Endothelial cell of umbilical vein (primary cell): ENCODE data around the gene HRNR. TPM values are rescaled to one million over a fixed set of nuclear protein-coding genes. Genes with fewer than 3 reads are reported as not detected.
A peak's percentile ranks its signal among the peaks of the same experiment; 100 is the strongest.

Source experiments
- BruUV-seq: library from RNA; stranded (reverse); fragments of 400-500 nt; replicated peaks from 2 replicates; lab custom pipeline; 2021; lab: Mats Ljungman, UMichigan
- CTCF ChIA-PET: fragments of 300-600, 350-600 bp; sonication (Branson Sonifier 250); formaldehyde crosslinking; loops from one replicate; lab custom pipeline; 2021; ENCODE audit warnings: antibody characterized with exemption, inconsistent platforms; lab: Charles Lee
- POLR2A ChIA-PET: fragments of 300-600, 350-600 bp; sonication (Branson Sonifier 250); formaldehyde crosslinking; loops from one replicate; lab custom pipeline; 2021; ENCODE audit warnings: antibody characterized with exemption, inconsistent platforms; lab: Charles Lee
- DNase-seq: peaks from one replicate; pipeline ENCODE4 v3.0.0-alpha.2; 2011; ENCODE audit warnings: low read depth, low spot score
- FAIRE-seq: peaks from 2 replicates; lab custom pipeline; 2011; peaks lifted over from hg19 to GRCh38; lab: Jason Lieb, UNC
- H2AFZ ChIP-seq: 2 replicates; pipeline ENCODE4 v1.6.0; 2012; ENCODE audit warnings: low read depth, low read length, control low read depth, inconsistent platforms
- H3K27ac ChIP-seq: 2 replicates; pipeline ENCODE4 v1.5.1; 2011; ENCODE audit warnings: low read depth, mild to moderate bottlenecking, control low read depth, low read length, moderate library complexity; ENCODE audit not compliant: insufficient read depth
- H3K27me3 ChIP-seq, 2 experiments: 2 replicates each; pipeline versions ENCODE4 v1.6.0 to v1.6.1; 2011; ENCODE audit warnings: low read length in 2 of 2, mixed read lengths in 1 of 2; ENCODE audit not compliant: control insufficient read depth in 2 of 2, insufficient read depth in 2 of 2
- H3K36me3 ChIP-seq, 2 experiments: 2 replicates in 1 of 2; 3 replicates in 1 of 2; pipeline ENCODE4 v1.5.1; 2011; ENCODE audit warnings: low read length in 2 of 2, mild to moderate bottlenecking in 1 of 2, moderate library complexity in 1 of 2; ENCODE audit not compliant: control insufficient read depth in 2 of 2, insufficient read depth in 2 of 2; ENCODE audit errors: extremely low read depth in 1 of 2
- H3K4me1 ChIP-seq: 3 replicates; pipeline ENCODE4 v1.5.1; 2011; ENCODE audit warnings: mild to moderate bottlenecking, low read length; ENCODE audit not compliant: control insufficient read depth, insufficient read depth; ENCODE audit errors: extremely low read depth
- H3K4me2 ChIP-seq: 2 replicates; pipeline ENCODE4 v1.6.1; 2011; ENCODE audit warnings: low read length, control low read depth, mixed read lengths; ENCODE audit not compliant: insufficient read depth
- H3K4me3 ChIP-seq, 3 experiments: fragments of 200-600 bp in 1 of 3; sonication (generic), shearing (Covaris generic) in 1 of 3; replicated peaks in 1 of 3; 2 replicates each; pipeline ENCODE4 v1.5.1; 2011 to 2016; ENCODE audit warnings: control low read depth in 3 of 3, low read length in 3 of 3, mild to moderate bottlenecking in 2 of 3, inconsistent platforms in 1 of 3, low read depth in 1 of 3, moderate library complexity in 1 of 3; ENCODE audit not compliant: insufficient read depth in 1 of 3
- H3K79me2 ChIP-seq: 2 replicates; pipeline ENCODE4 v1.6.0; 2012; ENCODE audit warnings: low read length, inconsistent platforms; ENCODE audit not compliant: control insufficient read depth, insufficient read depth
- H3K9ac ChIP-seq: replicated peaks from 2 replicates; pipeline ENCODE3; 2011; ENCODE audit warnings: low read length, control low read depth; ENCODE audit not compliant: insufficient read depth; ENCODE audit errors: extremely low read depth
- H3K9me1 ChIP-seq: replicated peaks from 3 replicates; pipeline ENCODE4 v1.6.0; 2011; ENCODE audit warnings: mild to moderate bottlenecking, low read length; ENCODE audit not compliant: control insufficient read depth, insufficient read depth; ENCODE audit errors: extremely low read depth
- H3K9me3 ChIP-seq: replicated peaks from 2 replicates; pipeline ENCODE4 v1.5.1; 2012; ENCODE audit warnings: low read length, inconsistent platforms; ENCODE audit not compliant: control insufficient read depth, insufficient read depth
- H4K20me1 ChIP-seq: replicated peaks from 2 replicates; pipeline ENCODE3; 2011; ENCODE audit warnings: mild to moderate bottlenecking, low read length; ENCODE audit not compliant: control insufficient read depth, insufficient read depth; ENCODE audit errors: extremely low read depth
- CTCF ChIP-seq, 2 donors: IDR thresholded peaks; 1 replicate in 1 of 2; 2 replicates in 1 of 2; pipeline ENCODE4 v1.5.1; 2011; ENCODE audit warnings: low read length in 2 of 2, mild to moderate bottlenecking in 2 of 2, moderate library complexity in 2 of 2, control low read depth in 1 of 2, inconsistent platforms in 1 of 2, low read depth in 1 of 2; ENCODE audit not compliant: insufficient read depth in 1 of 2; ENCODE audit errors: extremely low read depth in 1 of 2
- MYC ChIP-seq: IDR thresholded peaks from one replicate; pipeline ENCODE4 v1.6.1; 2011; ENCODE audit warnings: mild to moderate bottlenecking, low read depth, low read length
- POLR2AphosphoS5 ChIP-seq: IDR thresholded peaks from 2 replicates; pipeline ENCODE4 v1.6.1; 2012; ENCODE audit warnings: low read depth, mild to moderate bottlenecking, control low read depth, low read length, moderate library complexity; ENCODE audit not compliant: insufficient read depth
- dilution Hi-C: fragments of 300-500 bp; cut with MboI; formaldehyde crosslinking; loops from one replicate; pipeline ENCODE4 v1.15.0; 2019; ENCODE audit warnings: low sequenced_read_pairs; ENCODE audit not compliant: extremely low pct_ligation_motif_present
- intact Hi-C: fragments of 100-400 bp; cut with micrococcal nuclease; formaldehyde crosslinking; loops from one replicate; pipeline ENCODE4 v1.10.0; 2022
- polyA plus RNA-seq, 4 experiments: library from polyadenylated mRNA; depleted of rRNA in 3 of 4; stranded (reverse) in 3 of 4; unstranded in 1 of 4; fragments of >200 nt; gene quantifications; 2 replicates each; pipeline versions ENCODE4 v1.2.1 to v1.2.3, GENCODE V29; 2011 to 2012; ENCODE audit warnings: missing spikeins in 1 of 4
- total RNA-seq: library from RNA; stranded (reverse); gene quantifications from 2 replicates; pipeline ENCODE4 v1.2.3, GENCODE V29; 2021

Gene HRNR
- total and polyA plus RNA-seq, 2 donors (not counting 3 experiments of a cell fraction or from before 2014, with no cell fraction given), result not detected

DNA sequence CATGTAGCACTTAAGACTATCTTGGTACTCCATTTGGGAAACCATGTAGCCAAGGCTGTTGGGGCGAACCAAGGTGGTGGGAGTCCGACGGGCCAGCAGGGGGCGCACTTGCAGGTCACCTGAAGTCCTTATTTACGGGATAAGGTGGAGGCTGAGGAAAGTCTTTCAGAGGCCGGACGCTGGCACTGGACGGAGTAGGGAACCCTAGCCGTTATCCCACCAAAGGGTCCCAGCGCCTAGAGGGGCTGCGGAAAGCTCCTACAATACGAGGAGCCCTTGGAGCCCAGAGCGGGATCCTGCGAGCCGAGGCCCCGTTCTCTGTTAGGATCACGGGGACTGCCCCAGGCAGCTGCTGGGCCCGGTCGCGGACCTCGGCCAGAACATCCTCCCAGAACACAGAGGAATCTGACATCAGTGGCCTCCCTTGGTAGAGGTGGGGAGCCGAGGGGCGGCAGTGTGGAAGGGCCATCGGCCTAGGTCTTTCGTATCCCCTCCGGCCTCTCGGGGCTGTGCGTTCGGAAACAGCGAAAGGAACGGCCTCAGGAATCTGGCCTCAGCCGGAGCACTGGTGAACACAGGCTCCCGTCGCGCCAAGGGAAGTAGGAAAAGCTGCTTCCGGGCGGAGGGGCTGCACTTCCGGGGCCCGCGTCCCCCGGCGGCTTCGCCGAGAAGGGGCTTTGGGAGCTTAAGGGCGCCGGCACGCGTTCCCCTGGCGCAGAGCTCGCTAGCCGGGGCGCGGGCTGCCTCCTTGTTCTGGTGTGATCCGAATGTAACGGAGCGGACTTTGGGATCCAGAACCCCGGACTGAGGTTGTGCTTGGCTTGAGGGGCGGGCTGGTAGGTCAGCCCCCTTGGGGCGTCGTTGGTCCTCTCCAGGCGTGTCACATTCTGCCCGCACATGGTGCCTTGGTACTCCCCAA is 35.1 kb downstream of the HRNR start:
- CTCF ChIA-PET, result interaction anchor here (0.8 to 7.5 kb wide), 21 partner anchors 9 to 277 kb away, joined by 3 to 296 read pairs (median 4); partner anchors contain the start of gene S100A11

More for the DNA sequence above, 35.1 kb downstream of the HRNR start:
- Histone ChIP-seq H3K9me3 (no peaks in the 10 kb centered on the region), H3K9ac (peak overlapping the region; percentile 17), H3K9me1 (no peaks in the 10 kb centered on the region), H2AFZ (peak overlapping the region; percentile 94), H3K4me1 (peaks cover 5% of the 10 kb centered on the region), H3K27me3 (peaks cover 0 to 9% of the 10 kb centered on the region in 2 experiments), H3K27ac (no peak overlapping the region), H3K79me2 (no peaks in the 10 kb centered on the region), H3K4me3 (peak overlapping the region; percentile 28 to 48 (median 43)), H3K36me3 (no peaks in the 10 kb centered on the region), H3K4me2 (peak overlapping the region; percentile 68), H4K20me1 (no peaks in the 10 kb centered on the region)
- FAIRE-seq (peak; percentile 63), DNase-seq (peak; percentile 65)
- dilution Hi-C loops (no loop called here), intact Hi-C loops (loop anchor here (1.0 to 10.0 kb wide), 4 partner anchors 137 to 269 kb away; no protein-coding TSS in a partner anchor)
- TF ChIP-seq CTCF (IDR thresholded peaks at IDR 0.05; ENCODE audit: extremely low read depth in 1 of 2, insufficient read depth in 1 of 2, low read depth in 1 of 2, low read length in 2 of 2) (peak; percentile 80 to 96), POLR2AphosphoS5 (no peak), MYC (no peak)
- BruUV-seq, result no TSS peak
- POLR2A ChIA-PET, result no interaction called here
